Breast epithelium (tissue), 3 donors: ENCODE data around the gene ZMAT5.

ENCODE experiments used
- CTCF ChIP-seq, 3 donors: fragments of 450-650 bp; IDR thresholded peaks; one replicate each; pipeline ENCODE4 v1.5.1; 2016 to 2017; ENCODE audit warnings: antibody characterized with exemption in 3 of 3, mild to moderate bottlenecking in 3 of 3, moderate library complexity in 3 of 3
- POLR2A ChIP-seq: fragments of 450-650 bp; IDR thresholded peaks from one replicate; pipeline ENCODE4 v1.6.1; 2016; ENCODE audit warnings: antibody characterized with exemption, mild to moderate bottlenecking, moderate library complexity

GRCh38 chr22:29758068-29758622, 8.7 kb downstream of the ZMAT5 start:
- TF ChIP-seq CTCF (IDR thresholded peaks at IDR 0.05) (no peak), POLR2A (no peak)
